Choroid plexus epithelial cell (primary cell): ENCODE measurements around the gene COPA.
"Not testable (repeated sequence)": the region's sequence is repeated elsewhere in the genome, so short reads cannot be mapped to it uniquely, and the experiment has no call there.

Source experiments
- DNase-seq: peaks from one replicate; pipeline ENCODE4 v3.0.0-alpha.2; 2010; ENCODE audit warnings: low read depth
- H3K4me3 ChIP-seq: 2 replicates; pipeline ENCODE4 v1.5.1; 2011; ENCODE audit warnings: low read depth, mild to moderate bottlenecking, control low read depth, low read length, moderate library complexity
- CTCF ChIP-seq: conservative IDR thresholded peaks from 2 replicates; pipeline ENCODE4 v1.5.1; 2011; ENCODE audit warnings: low read depth, mild to moderate bottlenecking, control low read depth, inconsistent platforms, low read length, moderate library complexity

The COPA gene

GRCh38 chr1:160342953-160343869, at the start of gene COPA, which contains the start of gene NCSTN:
TSS of gene COPA (minus strand) at chr1:160343250. CDS start at chr1:160343170, 80 bp downstream.
TSS of gene NCSTN (plus strand) at chr1:160343383. CDS start at chr1:160343397, 14 bp downstream.
- H3K4me3 ChIP-seq, result peak within 1 kb of the TSS; percentile 97
- peak; percentile 98 for DNase-seq
- TF ChIP-seq CTCF, result peak; percentile 24

DNA sequence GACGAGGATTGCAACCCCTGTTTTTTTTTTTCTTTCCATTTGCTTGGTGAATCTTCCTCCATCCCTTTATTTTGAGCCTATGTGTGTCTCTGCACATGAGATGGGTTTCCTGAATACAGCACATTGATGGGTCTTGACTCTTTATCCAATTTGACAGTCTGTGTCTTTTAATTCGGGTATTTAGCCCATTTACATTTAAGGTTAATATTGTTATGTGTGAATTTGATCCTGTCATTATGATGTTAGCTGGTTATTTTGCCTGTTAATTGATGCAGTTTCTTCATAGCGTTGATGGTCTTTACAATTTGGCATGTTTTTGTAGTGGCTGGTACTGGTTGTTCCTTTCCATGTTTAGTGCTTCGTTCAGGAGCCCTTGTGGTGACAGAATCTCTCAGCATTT, 45.4 kb upstream of the COPA start:
- DNase-seq, H3K4me3 ChIP-seq: not testable (repeated sequence)

DNA sequence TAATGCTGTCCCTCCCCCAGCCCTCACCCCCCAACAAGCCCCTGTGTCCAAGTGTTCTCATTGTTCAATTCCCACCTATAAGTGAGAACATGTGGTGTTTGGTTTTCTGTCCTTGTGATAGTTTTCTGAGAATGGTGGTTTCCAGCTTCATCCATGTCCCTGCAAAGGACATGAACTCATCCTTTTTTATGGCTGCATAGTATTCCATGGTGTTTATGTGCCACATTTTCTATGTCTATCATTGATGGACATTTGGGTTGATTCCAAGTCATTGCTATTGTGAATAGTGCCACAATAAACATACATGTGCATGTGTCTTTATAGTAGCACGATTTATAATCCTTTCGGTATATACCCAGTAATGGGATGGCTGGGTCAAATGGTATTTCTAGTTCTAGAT, 41.8 kb upstream of the COPA start:
- not testable (repeated sequence) for H3K4me3 ChIP-seq

DNA sequence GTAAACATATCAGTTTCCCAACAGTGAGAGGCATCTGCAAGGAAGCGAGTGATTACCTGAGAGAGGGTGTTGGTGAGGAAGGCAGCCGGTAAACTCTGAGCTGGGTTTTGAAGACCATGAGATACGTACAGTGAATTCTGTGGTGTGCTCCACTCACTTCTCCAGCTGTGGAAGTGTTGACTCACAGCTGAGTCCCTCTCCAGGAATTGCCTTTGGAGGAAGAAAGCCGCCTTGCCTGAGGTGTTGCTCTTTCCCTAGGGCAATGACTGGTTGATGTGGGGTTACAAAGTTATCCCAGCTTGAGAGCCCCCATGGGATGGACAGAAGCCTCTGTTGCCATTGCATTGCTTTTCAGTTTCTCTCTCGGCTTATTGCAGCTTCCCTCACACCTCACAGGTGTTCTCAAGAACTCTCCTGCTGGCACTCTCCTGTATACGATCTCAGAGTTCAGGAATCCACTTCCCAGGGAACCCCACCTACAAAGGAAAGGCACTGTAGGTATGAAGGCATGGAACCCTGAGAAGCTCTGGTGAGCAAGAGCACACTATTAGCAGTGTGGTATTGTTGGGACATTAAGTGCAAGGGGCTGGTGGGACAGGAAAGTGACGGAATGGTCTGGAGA, 34.6 kb upstream of the COPA start:
- no peak overlapping the region for H3K4me3 ChIP-seq
- DNase-seq, result peak; percentile 17
- TF ChIP-seq CTCF, result no peak

More for the DNA sequence above, 41.8 kb upstream of the COPA start:
- DNase-seq, result not testable (repeated sequence)

DNA sequence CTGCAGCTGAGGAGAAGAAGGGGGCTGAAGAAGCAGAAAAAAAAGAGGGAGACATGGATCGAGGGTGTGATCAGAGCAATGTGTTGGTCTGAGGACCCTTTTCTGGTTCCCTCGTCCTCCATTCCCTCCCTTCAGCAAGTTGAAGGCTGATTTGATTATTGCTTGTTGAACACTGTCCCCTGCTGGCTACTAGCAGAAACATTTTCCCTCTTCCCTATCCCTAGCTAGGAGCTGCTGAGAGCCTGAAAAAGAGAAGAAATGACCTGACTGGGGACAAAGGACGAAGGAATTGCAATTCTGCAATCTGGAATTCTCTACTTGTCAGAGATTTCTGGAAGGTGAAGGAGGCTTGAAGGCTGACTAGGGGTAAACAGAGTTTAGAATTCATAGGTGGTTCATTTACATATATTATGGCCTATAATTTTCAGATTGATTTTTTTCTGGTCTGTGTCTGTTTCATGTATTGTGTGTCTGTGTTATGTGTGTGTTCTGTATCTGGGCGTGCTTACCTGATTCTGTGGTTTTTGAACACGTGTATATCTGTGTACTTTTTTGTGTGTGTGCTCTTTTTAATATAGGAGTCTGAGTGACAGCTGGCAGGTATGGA, 33.6 kb upstream of the COPA start:
- peak; percentile 95 for TF ChIP-seq CTCF
- DNase-seq, result peak; percentile 87
- H3K4me3 ChIP-seq, result no peak overlapping the region

GRCh38 chr1:160375788-160376524, 32.9 kb upstream of the COPA start:
- H3K4me3 ChIP-seq, result no peak overlapping the region
- no peak for TF ChIP-seq CTCF
- peak; percentile 37 for DNase-seq

DNA sequence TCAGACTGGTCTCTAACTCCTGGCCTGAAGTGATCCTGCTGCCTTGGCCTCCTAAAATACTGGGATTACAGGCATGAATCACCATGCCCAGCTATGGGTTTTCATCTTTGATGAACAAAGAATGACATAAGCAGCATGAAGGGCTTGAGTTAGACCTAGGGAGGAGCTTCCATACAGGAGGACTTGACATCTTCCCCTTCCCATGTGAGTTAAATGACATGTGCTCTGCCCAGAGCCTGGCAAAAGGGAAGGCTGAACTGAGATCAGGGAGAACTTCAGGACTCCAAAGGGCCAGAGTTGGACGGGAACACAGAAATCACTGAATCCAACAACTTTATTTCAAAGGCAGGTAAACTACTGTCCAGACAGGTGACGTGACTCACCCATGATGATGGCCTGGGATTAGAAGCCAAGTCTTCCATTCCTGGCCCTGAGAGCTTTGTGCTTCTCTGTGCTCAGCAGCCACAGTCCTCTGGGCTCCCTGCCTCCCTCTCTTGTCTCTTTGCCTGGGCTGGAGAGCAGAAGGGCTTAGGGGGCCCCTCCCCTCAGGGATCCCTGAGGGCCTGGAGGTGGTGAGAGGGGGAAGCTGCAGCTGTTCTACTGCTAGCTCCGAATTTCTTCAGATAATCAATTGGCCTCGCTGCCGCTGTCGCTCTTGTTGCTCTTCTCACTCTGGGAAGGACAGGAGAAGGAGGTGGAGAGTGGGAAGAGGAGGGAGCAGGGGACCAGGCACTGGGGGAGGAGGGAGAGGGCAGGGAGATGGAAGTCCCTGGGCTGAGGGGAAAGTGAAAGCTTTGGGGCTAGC, 31.5 kb upstream of the COPA start:
- TF ChIP-seq CTCF, result no peak
- H3K4me3 ChIP-seq, result no peak overlapping the region
- DNase-seq, result no peak
